K562 (cell line): ENCODE measurements around the gene ZCCHC24. TPM values are rescaled to one million over a fixed set of nuclear protein-coding genes. Genes with fewer than 3 reads are reported as not detected.
A peak's percentile ranks its signal among the peaks of the same experiment; 100 is the strongest.

Source experiments
- ATAC-seq: fragments of 200-7000 bp; cut with Tn5 transposase; 3 replicates; pipeline ENCODE4 v1.9.1; 2020; ENCODE audit warnings: moderate library complexity
- BruUV-seq: library from RNA; stranded (reverse); fragments of 400-500 nt; replicated peaks from 2 replicates; lab custom pipeline; 2021; lab: Mats Ljungman, UMichigan
- CTCF ChIA-PET: fragments of 300-600 bp; formaldehyde crosslinking; extraction: SDS; loops from one replicate; lab custom pipeline; 2021; ENCODE audit warnings: low intra/inter-chr PET ratio; lab: Yijun Ruan, JAX
- POLR2A ChIA-PET: fragments of 300-600, 350-650 bp; sonication (Branson Sonifier 250); formaldehyde crosslinking; extraction: SDS; loops from one replicate; lab custom pipeline; 2021; ENCODE audit warnings: antibody characterized with exemption, inconsistent platforms; lab: Yijun Ruan, JAX
- DNase-seq, 4 experiments: peaks; one replicate each; pipeline versions ENCODE4 v3.0.0 to v3.0.0-alpha.2; 2011 to 2018; ENCODE audit warnings: low spot score in 3 of 4, mixed read lengths in 3 of 4; ENCODE audit errors: extremely low read depth in 1 of 4
- FAIRE-seq: peaks from 2 replicates; lab custom pipeline; 2011; peaks lifted over from hg19 to GRCh38; lab: Jason Lieb, UNC
- H2AFZ ChIP-seq: 2 replicates; pipeline ENCODE4 v1.6.0; 2011; ENCODE audit warnings: low read depth, low read length, control low read depth, inconsistent platforms
- H3K27ac ChIP-seq: fragments of 200-600 bp; 3 replicates; pipeline ENCODE4 v1.8.0; 2011; ENCODE audit warnings: low read depth, mild to moderate bottlenecking, control low read depth, inconsistent platforms, low read length, moderate library complexity, mixed read lengths; ENCODE audit errors: extremely low read depth
- H3K27me3 ChIP-seq, 2 experiments: fragments of 300-600 bp in 1 of 2; 2 replicates in 1 of 2; 3 replicates in 1 of 2; pipeline versions ENCODE4 v1.6.0 to v1.8.0; 2011; ENCODE audit warnings: inconsistent platforms in 2 of 2, low read length in 2 of 2, mild to moderate bottlenecking in 1 of 2, mixed read lengths in 1 of 2, moderate library complexity in 1 of 2; ENCODE audit not compliant: control insufficient read depth in 2 of 2, insufficient read depth in 2 of 2
- H3K36me3 ChIP-seq: fragments of 300-600 bp; 3 replicates; pipeline ENCODE4 v1.8.0; 2011; ENCODE audit warnings: mild to moderate bottlenecking, low read length, inconsistent platforms; ENCODE audit not compliant: control insufficient read depth, insufficient read depth
- H3K4me1 ChIP-seq, 2 experiments: fragments of 200-600 bp in 1 of 2; replicated peaks in 1 of 2; 2 replicates in 1 of 2; 3 replicates in 1 of 2; pipeline versions ENCODE4 v1.5.1 to v1.8.0; 2011; ENCODE audit warnings: inconsistent platforms in 2 of 2, low read length in 2 of 2, mild to moderate bottlenecking in 1 of 2, mixed read lengths in 1 of 2, moderate library complexity in 1 of 2; ENCODE audit not compliant: control insufficient read depth in 2 of 2, insufficient read depth in 2 of 2
- H3K4me2 ChIP-seq: 2 replicates; pipeline ENCODE4 v1.6.1; 2011; ENCODE audit warnings: low read length, control low read depth, inconsistent platforms, mixed read lengths; ENCODE audit not compliant: insufficient read depth
- H3K4me3 ChIP-seq: fragments of 200-600 bp; sonication (generic), shearing (Covaris generic); 2 replicates; pipeline ENCODE4 v1.5.1; 2016; ENCODE audit warnings: control low read depth, inconsistent platforms
- H3K79me2 ChIP-seq: fragments of 200-600 bp; 3 replicates; pipeline ENCODE4 v1.8.0; 2011; ENCODE audit warnings: low read length, inconsistent platforms; ENCODE audit not compliant: control insufficient read depth, insufficient read depth
- H3K9ac ChIP-seq, 2 experiments: 2 replicates each; pipeline versions ENCODE4 v1.6.0 to v1.6.1; 2011; ENCODE audit warnings: low read depth in 2 of 2, low read length in 2 of 2, control low read depth in 1 of 2, inconsistent platforms in 1 of 2, mild to moderate bottlenecking in 1 of 2, mixed read lengths in 1 of 2; ENCODE audit not compliant: insufficient read depth in 1 of 2
- H3K9me1 ChIP-seq: one replicate; pipeline ENCODE4 v1.6.0; 2011; ENCODE audit warnings: inconsistent platforms, mild to moderate bottlenecking, low read length, moderate library complexity; ENCODE audit not compliant: control insufficient read depth, insufficient read depth
- H3K9me3 ChIP-seq: replicated peaks from 2 replicates; pipeline ENCODE4 v1.5.1; 2011; ENCODE audit warnings: low read depth, low read length, inconsistent platforms; ENCODE audit not compliant: control insufficient read depth, insufficient read depth
- H4K20me1 ChIP-seq: replicated peaks from 2 replicates; pipeline ENCODE4 v1.6.1; 2011; ENCODE audit warnings: low read length, inconsistent platforms, mixed read lengths; ENCODE audit not compliant: control insufficient read depth, insufficient read depth
- BRF1 ChIP-seq: IDR thresholded peaks from 3 replicates; pipeline ENCODE4 v1.6.1; 2011; ENCODE audit warnings: borderline replicate concordance, mild to moderate bottlenecking; ENCODE audit not compliant: insufficient read length; ENCODE audit errors: extremely low read depth
- CBFA2T3 ChIP-seq: fragments of 450-650 bp; IDR thresholded peaks from 2 replicates; pipeline ENCODE4 v1.6.1; 2017
- CSDE1 ChIP-seq, 2 experiments: fragments of 450-650 bp; IDR thresholded peaks; 2 replicates each; pipeline ENCODE4 v1.6.1; 2016; ENCODE audit warnings: mild to moderate bottlenecking in 1 of 2
- EP300 ChIP-seq: IDR thresholded peaks from 2 replicates; pipeline ENCODE4 v1.6.1; 2012; ENCODE audit warnings: low read length, improper control_type of control experiment
- HNRNPL ChIP-seq: fragments of 200-400 bp; formaldehyde crosslinking; IDR thresholded peaks from 2 replicates; pipeline ENCODE4 v1.6.1; 2017; ENCODE audit warnings: low read depth, mild to moderate bottlenecking, low read length
- MCM3 ChIP-seq: fragments of 450-650 bp; IDR thresholded peaks from 2 replicates; pipeline ENCODE4 v1.6.1; 2016
- MED1 ChIP-seq: sonication (generic); formaldehyde crosslinking; IDR thresholded peaks from 2 replicates; pipeline ENCODE4 v1.8.1; 2023; ENCODE audit warnings: missing genetic modification reagents, borderline replicate concordance
- NCOA1 ChIP-seq: fragments of 450-650 bp; IDR thresholded peaks from 2 replicates; pipeline ENCODE4 v1.6.1; 2016; ENCODE audit warnings: low read depth
- NEUROD1 ChIP-seq: fragments of 150-350 bp; IDR thresholded peaks from 2 replicates; pipeline ENCODE4 v1.6.1; 2014; ENCODE audit warnings: borderline replicate concordance, low read length, low read depth; ENCODE audit not compliant: partially characterized antibody
- NFXL1 ChIP-seq: fragments of 450-650 bp; formaldehyde crosslinking; IDR thresholded peaks from 2 replicates; pipeline ENCODE4 v1.4.0; 2021; ENCODE audit warnings: mild to moderate bottlenecking
- SRSF1 ChIP-seq: fragments of 200-400 bp; formaldehyde crosslinking; IDR thresholded peaks from 2 replicates; pipeline ENCODE4 v1.6.1; 2017; ENCODE audit warnings: mild to moderate bottlenecking, low read depth, low read length, moderate library complexity
- TARDBP ChIP-seq: fragments of 450-650 bp; IDR thresholded peaks from 2 replicates; pipeline ENCODE4 v1.6.1; 2016
- ZFPM2 ChIP-seq: fragments of 250-450 bp; sonication (Bioruptor Pico); IDR thresholded peaks from 2 replicates; pipeline ENCODE4 v1.5.1; 2022; ENCODE audit warnings: mild to moderate bottlenecking
- WGBS: fragments of 100-300 bp; shearing (Covaris generic); methylation state at CpG from one replicate; pipeline ENCODE4 v1.1.6; 2016; ENCODE audit warnings: low coverage, mixed read lengths; ENCODE audit not compliant: insufficient coverage; ENCODE audit errors: missing lambda C conversion rate; 5-methylcytosine and 5-hydroxymethylcytosine counted together
- in situ Hi-C: fragments of 300-500 bp; cut with MboI; formaldehyde crosslinking; loops from 4 replicates; pipeline ENCODE4 v1.15.0; 2018; ENCODE audit warnings: inconsistent platforms, mixed read lengths
- intact Hi-C: fragments of 100-400 bp; cut with micrococcal nuclease; formaldehyde crosslinking; loops from 2 replicates; pipeline ENCODE4 v1.14.2; 2022
- polyA plus RNA-seq, 8 experiments: library from polyadenylated mRNA; depleted of rRNA in 4 of 8; stranded (reverse) in 5 of 8; unstranded in 3 of 8; fragments of >200 nt; fragmentation: Nextera tagmentation in 2 of 8; fragmentation: Illumina TruSeq in 1 of 8; extraction: Ambion mirVana in 2 of 8; extraction: Trizol in 1 of 8; gene quantifications; 2 replicates each; pipeline versions ENCODE4 v1.2.1 to v1.2.3, GENCODE V29; 2011 to 2014; ENCODE audit warnings: inconsistent platforms in 1 of 8, missing spikeins in 1 of 8
- total RNA-seq, 7 experiments: library from RNA; depleted of rRNA in 6 of 7; stranded (reverse); fragments of >200 nt in 6 of 7; fragmentation: Illumina TruSeq in 2 of 7; extraction: Trizol in 2 of 7; gene quantifications; 2 replicates each; pipeline versions ENCODE4 v1.2.1 to v1.2.3, GENCODE V29; 2011 to 2021; ENCODE audit warnings: low replicate concordance in 1 of 7
- TF ChIP-seq, protein P1 (sequence below): fragments of 450-650 bp; IDR thresholded peaks from 2 replicates; pipeline ENCODE4 v1.6.1; 2016; ENCODE audit warnings: missing biosample characterization, missing genetic modification characterization
- TF ChIP-seq, protein P2 (sequence below), 2 experiments: fragments of 450-650 bp in 1 of 2; sonication (generic) in 1 of 2; formaldehyde crosslinking in 1 of 2; IDR thresholded peaks in 1 of 2; conservative IDR thresholded peaks in 1 of 2; 2 replicates each; pipeline versions ENCODE4 v1.6.1 to v1.8.1; 2016 to 2023; ENCODE audit warnings: mild to moderate bottlenecking in 2 of 2, moderate library complexity in 2 of 2, inconsistent platforms in 1 of 2, missing genetic modification reagents in 1 of 2
- TF ChIP-seq, protein P3 (sequence below): fragments of 200-800 bp; sonication (Bioruptor generic); IDR thresholded peaks from 2 replicates; pipeline ENCODE4 v1.6.1; 2017; ENCODE audit warnings: missing genetic modification characterization, missing compliant biosample characterization
- TF ChIP-seq, protein P4 (sequence below), 2 experiments: fragments of 150-350 bp in 1 of 2; IDR thresholded peaks; 2 replicates each; pipeline ENCODE4 v1.6.1; 2012 to 2016; ENCODE audit warnings: low read depth in 2 of 2, low read length in 2 of 2, mild to moderate bottlenecking in 1 of 2, moderate library complexity in 1 of 2

Gene ZCCHC24
- total and polyA plus RNA-seq, 9 of the 15 experiments (the other 6 are each of a cell fraction or from before 2014, with no cell fraction given), result 0.84 to 11.0 (median 4.6) TPM

DNA sequence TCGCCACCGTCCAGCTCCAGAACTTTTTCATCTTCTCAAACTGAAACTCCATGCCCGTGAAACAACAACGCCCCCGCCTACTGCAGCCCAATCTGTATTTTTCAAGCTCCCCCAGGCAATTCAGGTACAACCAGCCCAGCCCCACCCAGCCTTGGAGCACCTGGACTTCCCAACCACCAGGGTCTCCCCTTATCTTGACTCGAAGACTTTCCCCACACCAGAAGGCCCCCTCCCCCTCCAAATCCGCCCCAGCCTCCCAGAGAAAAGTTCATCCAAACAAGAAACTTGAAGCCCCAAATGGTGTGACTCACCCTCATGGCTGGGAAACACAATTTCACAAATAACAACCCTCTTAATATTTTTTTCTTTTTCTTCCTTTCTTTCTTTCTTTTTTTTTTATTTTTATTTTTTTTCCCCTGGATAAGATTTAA is 10.6 kb downstream of the ZCCHC24 start:
- H2AFZ ChIP-seq, result no peak overlapping the region
- FAIRE-seq, result no peak
- peaks cover 11 to 28% of the 10 kb centered on the region in 2 experiments for H3K4me1 ChIP-seq
- no TSS peak for BruUV-seq
- H3K4me2 ChIP-seq, result no peak overlapping the region
- H3K4me3 ChIP-seq, result no peak overlapping the region
- ChIA-PET POLR2A (interaction anchor here (1.2 to 2.3 kb wide), 4 partner anchors 10 to 35 kb away, joined by 3 to 10 read pairs (median 4); no protein-coding TSS in a partner anchor), CTCF (no interaction called here)
- peaks cover 17% of the 10 kb centered on the region for H4K20me1 ChIP-seq
- no peak for ATAC-seq
- WGBS, result 24% methylated on average over 7 of the region's 7 CpGs
- DNase-seq, result peak; percentile 55 to 59 (median 56)
- no peaks in the 10 kb centered on the region; the same call in 2 of the 3 replicates for H3K36me3 ChIP-seq
- H3K9me1 ChIP-seq, result peaks cover 3% of the 10 kb centered on the region
- in situ Hi-C loops (no loop called here), intact Hi-C loops (no loop called here)
- no peaks in the 10 kb centered on the region for H3K9me3 ChIP-seq
- H3K79me2 ChIP-seq, result no peaks in the 10 kb centered on the region
- H3K9ac ChIP-seq, result peak overlapping the region in 1 of 2 experiments; percentile 13; a peak in 2 of 4 replicates
- no peaks in the 10 kb centered on the region for H3K27me3 ChIP-seq
- H3K27ac ChIP-seq, result peak overlapping the region; percentile 25; the same call in 1 of the 3 replicates
- TF ChIP-seq HNRNPL, result no peak
- no peak for TF ChIP-seq ZFPM2 (CRISPR knock-in tag)
- no peak for TF ChIP-seq MED1 (CRISPR knock-in tag)
- TF ChIP-seq, protein P1, sequence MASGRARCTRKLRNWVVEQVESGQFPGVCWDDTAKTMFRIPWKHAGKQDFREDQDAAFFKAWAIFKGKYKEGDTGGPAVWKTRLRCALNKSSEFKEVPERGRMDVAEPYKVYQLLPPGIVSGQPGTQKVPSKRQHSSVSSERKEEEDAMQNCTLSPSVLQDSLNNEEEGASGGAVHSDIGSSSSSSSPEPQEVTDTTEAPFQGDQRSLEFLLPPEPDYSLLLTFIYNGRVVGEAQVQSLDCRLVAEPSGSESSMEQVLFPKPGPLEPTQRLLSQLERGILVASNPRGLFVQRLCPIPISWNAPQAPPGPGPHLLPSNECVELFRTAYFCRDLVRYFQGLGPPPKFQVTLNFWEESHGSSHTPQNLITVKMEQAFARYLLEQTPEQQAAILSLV (tag), result no peak
- no peak for TF ChIP-seq NFXL1 (CRISPR knock-in tag)
- TF ChIP-seq, protein P2, sequence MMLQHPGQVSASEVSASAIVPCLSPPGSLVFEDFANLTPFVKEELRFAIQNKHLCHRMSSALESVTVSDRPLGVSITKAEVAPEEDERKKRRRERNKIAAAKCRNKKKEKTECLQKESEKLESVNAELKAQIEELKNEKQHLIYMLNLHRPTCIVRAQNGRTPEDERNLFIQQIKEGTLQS (IDR thresholded peaks at IDR 0.05), result peak; percentile 31; the same call in 1 of the 2 replicates
- TF ChIP-seq, protein P2 (CRISPR knock-in tag; conservative IDR thresholded peaks at IDR 0.05), result no peak
- TF ChIP-seq SRSF1, result no peak
- no peak for TF ChIP-seq NCOA1
- TF ChIP-seq CBFA2T3, result no peak
- TF ChIP-seq TARDBP, result no peak
- TF ChIP-seq, protein P3, sequence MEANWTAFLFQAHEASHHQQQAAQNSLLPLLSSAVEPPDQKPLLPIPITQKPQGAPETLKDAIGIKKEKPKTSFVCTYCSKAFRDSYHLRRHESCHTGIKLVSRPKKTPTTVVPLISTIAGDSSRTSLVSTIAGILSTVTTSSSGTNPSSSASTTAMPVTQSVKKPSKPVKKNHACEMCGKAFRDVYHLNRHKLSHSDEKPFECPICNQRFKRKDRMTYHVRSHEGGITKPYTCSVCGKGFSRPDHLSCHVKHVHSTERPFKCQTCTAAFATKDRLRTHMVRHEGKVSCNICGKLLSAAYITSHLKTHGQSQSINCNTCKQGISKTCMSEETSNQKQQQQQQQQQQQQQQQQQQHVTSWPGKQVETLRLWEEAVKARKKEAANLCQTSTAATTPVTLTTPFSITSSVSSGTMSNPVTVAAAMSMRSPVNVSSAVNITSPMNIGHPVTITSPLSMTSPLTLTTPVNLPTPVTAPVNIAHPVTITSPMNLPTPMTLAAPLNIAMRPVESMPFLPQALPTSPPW (CRISPR knock-in tag), result peak; percentile 39; the same call in 1 of the 2 replicates
- TF ChIP-seq NEUROD1, result no peak
- no peak for TF ChIP-seq CSDE1 (IDR thresholded peaks at IDR 0.05)
- TF ChIP-seq, protein P4, sequence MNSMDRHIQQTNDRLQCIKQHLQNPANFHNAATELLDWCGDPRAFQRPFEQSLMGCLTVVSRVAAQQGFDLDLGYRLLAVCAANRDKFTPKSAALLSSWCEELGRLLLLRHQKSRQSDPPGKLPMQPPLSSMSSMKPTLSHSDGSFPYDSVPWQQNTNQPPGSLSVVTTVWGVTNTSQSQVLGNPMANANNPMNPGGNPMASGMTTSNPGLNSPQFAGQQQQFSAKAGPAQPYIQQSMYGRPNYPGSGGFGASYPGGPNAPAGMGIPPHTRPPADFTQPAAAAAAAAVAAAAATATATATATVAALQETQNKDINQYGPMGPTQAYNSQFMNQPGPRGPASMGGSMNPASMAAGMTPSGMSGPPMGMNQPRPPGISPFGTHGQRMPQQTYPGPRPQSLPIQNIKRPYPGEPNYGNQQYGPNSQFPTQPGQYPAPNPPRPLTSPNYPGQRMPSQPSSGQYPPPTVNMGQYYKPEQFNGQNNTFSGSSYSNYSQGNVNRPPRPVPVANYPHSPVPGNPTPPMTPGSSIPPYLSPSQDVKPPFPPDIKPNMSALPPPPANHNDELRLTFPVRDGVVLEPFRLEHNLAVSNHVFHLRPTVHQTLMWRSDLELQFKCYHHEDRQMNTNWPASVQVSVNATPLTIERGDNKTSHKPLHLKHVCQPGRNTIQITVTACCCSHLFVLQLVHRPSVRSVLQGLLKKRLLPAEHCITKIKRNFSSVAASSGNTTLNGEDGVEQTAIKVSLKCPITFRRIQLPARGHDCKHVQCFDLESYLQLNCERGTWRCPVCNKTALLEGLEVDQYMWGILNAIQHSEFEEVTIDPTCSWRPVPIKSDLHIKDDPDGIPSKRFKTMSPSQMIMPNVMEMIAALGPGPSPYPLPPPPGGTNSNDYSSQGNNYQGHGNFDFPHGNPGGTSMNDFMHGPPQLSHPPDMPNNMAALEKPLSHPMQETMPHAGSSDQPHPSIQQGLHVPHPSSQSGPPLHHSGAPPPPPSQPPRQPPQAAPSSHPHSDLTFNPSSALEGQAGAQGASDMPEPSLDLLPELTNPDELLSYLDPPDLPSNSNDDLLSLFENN (IDR thresholded peaks at IDR 0.05; ENCODE audit: low read depth in 2 of 2, low read length in 2 of 2), result no peak
- no peak for TF ChIP-seq BRF1
- no peak for TF ChIP-seq MCM3
- TF ChIP-seq EP300, result 0 out of 2 replicates have a peak, but pooled peaks have one; percentile 8
